GM12891 (cell line): ENCODE data around the gene FFAR1.

Experiments used
- DNase-seq: peaks from one replicate; pipeline ENCODE4 v3.0.0; 2011; ENCODE audit warnings: low spot score; ENCODE audit not compliant: insufficient read length
- FAIRE-seq: peaks from 2 replicates; lab custom pipeline; 2011; peaks lifted over from hg19 to GRCh38; lab: Jason Lieb, UNC
- PAX5 ChIP-seq: IDR thresholded peaks from 2 replicates; pipeline ENCODE4 v1.6.1; 2011; ENCODE audit warnings: low read length, moderate library complexity, mild to moderate bottlenecking; ENCODE audit not compliant: insufficient read depth, severe bottlenecking
- POLR2A ChIP-seq: IDR thresholded peaks from 2 replicates; pipeline ENCODE4 v1.6.1; 2011; ENCODE audit warnings: low read depth, low read length, control low read depth
- POLR2AphosphoS5 ChIP-seq: IDR thresholded peaks from 2 replicates; pipeline ENCODE4 v1.6.1; 2011; ENCODE audit warnings: low read depth, low read length, control low read depth
- POU2F2 ChIP-seq: IDR thresholded peaks from 2 replicates; pipeline ENCODE4 v1.6.1; 2011; ENCODE audit warnings: low read depth, mild to moderate bottlenecking, control low read depth, low read length, moderate library complexity
- SPI1 ChIP-seq: IDR thresholded peaks from 2 replicates; pipeline ENCODE4 v1.6.1; 2011; ENCODE audit warnings: low read depth, low read length, control low read depth
- TAF1 ChIP-seq: IDR thresholded peaks from 2 replicates; pipeline ENCODE4 v1.6.1; 2011; ENCODE audit warnings: low read depth, low read length, control low read depth

The FFAR1 gene

GRCh38 chr19:35314858-35315470 is 32.7 kb upstream of the FFAR1 start:
- no peak for FAIRE-seq
- DNase-seq = no peak
- TF ChIP-seq POLR2A = no peak
- no peak for TF ChIP-seq POU2F2
- TF ChIP-seq POLR2AphosphoS5 = no peak
- no peak for TF ChIP-seq TAF1
- no peak for TF ChIP-seq PAX5
- TF ChIP-seq SPI1 = no peak

- TF ChIP-seq PAX5 (no peak), TAF1 (no peak), SPI1 (no peak), POLR2AphosphoS5 (no peak), POLR2A (no peak), POU2F2 (no peak)
- DNase-seq (no peak), FAIRE-seq (no peak)
Observed at GRCh38 chr19:35315883-35316282, 31.8 kb upstream of the FFAR1 start.

GRCh38 chr19:35316560-35316959 is 31.1 kb upstream of the FFAR1 start:
- DNase-seq (no peak), FAIRE-seq (no peak)
- TF ChIP-seq POU2F2 = no peak
- TF ChIP-seq TAF1 = no peak
- TF ChIP-seq POLR2A = no peak
- TF ChIP-seq SPI1 = no peak
- TF ChIP-seq PAX5 = no peak
- TF ChIP-seq POLR2AphosphoS5 = no peak

GRCh38 chr19:35317464-35318043 is 30.1 kb upstream of the FFAR1 start:
- FAIRE-seq = peak; percentile 31
- TF ChIP-seq SPI1 (no peak), POLR2A (no peak)
- no peak for DNase-seq

- TF ChIP-seq POU2F2 (no peak), TAF1 (no peak), PAX5 (no peak), POLR2A (no peak), POLR2AphosphoS5 (no peak), SPI1 (no peak)
- FAIRE-seq (peak; percentile 47), DNase-seq (no peak)
Observed at GRCh38 chr19:35318679-35319448, 28.8 kb upstream of the FFAR1 start.

- TF ChIP-seq POLR2AphosphoS5 = no peak
- peak; percentile 45 for FAIRE-seq
- DNase-seq = no peak
Observed at GRCh38 chr19:35320065-35320713, 27.5 kb upstream of the FFAR1 start.

GRCh38 chr19:35321291-35321690 is 26.4 kb upstream of the FFAR1 start:
- FAIRE-seq (no peak), DNase-seq (no peak)
- TF ChIP-seq POLR2A = no peak
- TF ChIP-seq PAX5 = no peak
- TF ChIP-seq POU2F2 = no peak
- no peak for TF ChIP-seq POLR2AphosphoS5
- no peak for TF ChIP-seq SPI1
- no peak for TF ChIP-seq TAF1

GRCh38 chr19:35322014-35322413 is 25.7 kb upstream of the FFAR1 start:
- no peak for FAIRE-seq
- TF ChIP-seq SPI1 (no peak), POLR2A (no peak), POLR2AphosphoS5 (no peak), PAX5 (no peak), POU2F2 (no peak), TAF1 (no peak)
- DNase-seq = no peak

- TF ChIP-seq POU2F2 (no peak), POLR2A (no peak), POLR2AphosphoS5 (no peak), SPI1 (no peak), TAF1 (no peak), PAX5 (no peak)
- DNase-seq (no peak), FAIRE-seq (peak; percentile 63)
Observed at GRCh38 chr19:35327642-35328041, 20.1 kb upstream of the FFAR1 start.

- peak; percentile 97 for FAIRE-seq
Observed at GRCh38 chr19:35328851-35329285, 18.8 kb upstream of the FFAR1 start, which contains the start of gene CD22. TSS of gene CD22 (plus strand) at chr19:35329187. CDS start at chr19:35332041, 2,854 bp downstream.

More at GRCh38 chr19:35328851-35329285, 18.8 kb upstream of the FFAR1 start, which contains the start of gene CD22:
- no peak for DNase-seq
- TF ChIP-seq SPI1 (peak; percentile 62), POLR2A (peak; percentile 94), POU2F2 (no peak), PAX5 (no peak), TAF1 (peak; percentile 84; the same call in 1 of the 2 replicates), POLR2AphosphoS5 (peak; percentile 93)
